Stimulated activated CD8-positive, alpha-beta memory T cell treated with anti-CD3 and anti-CD28 coated beads, Interleukin-4, amount 100 ng/mL, for 48 hours (primary cell): ENCODE data around the gene ADCY10.
"Not testable (repeated sequence)": the region's sequence is repeated elsewhere in the genome, so short reads cannot be mapped to it uniquely, and the experiment has no call there.

Source experiments
- DNase-seq: peaks from one replicate; pipeline ENCODE4 v3.0.0-alpha.2; 2020

Gene ADCY10

DNA sequence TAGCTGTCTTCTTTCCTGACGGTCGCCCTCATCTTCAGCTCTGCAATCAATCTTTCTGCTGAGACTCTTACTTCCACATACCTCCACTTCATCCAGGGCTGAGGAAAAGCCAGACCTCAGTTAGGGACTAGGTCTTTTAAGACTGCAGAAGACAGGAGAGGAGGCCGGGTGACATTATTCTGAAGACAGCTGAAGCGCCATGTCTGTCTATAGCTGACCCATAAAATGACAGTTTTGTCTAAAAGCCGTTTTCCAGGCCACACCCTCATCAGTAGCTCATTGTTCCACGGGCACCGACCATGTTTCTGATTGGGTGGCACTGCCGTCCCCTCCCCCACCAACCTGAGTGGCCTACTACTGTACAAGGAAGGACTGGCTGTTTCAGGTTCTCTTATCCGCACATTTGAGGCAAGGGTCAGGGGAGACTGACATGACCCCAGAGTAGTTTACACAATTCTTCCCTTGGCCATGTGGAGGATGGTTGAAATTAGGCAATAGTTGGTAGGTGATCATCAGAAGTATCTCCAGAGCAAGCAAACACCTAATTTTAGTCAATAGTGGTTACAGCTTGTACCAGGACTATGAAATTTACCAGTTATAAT is at the start of gene ADCY10:
Gene ADCY10, minus strand, starts transcription at position 240 of the 602 bp plus-strand sequence. CDS start 8,994 bp downstream, outside the sequence.
- no peak for DNase-seq

GRCh38 chr1:167957710-167958109 is 43.8 kb upstream of the ADCY10 start:
- no peak for DNase-seq

- no peak for DNase-seq
These were observed 42.0 kb upstream of the ADCY10 start for GRCh38 chr1:167955915-167956314.

DNA sequence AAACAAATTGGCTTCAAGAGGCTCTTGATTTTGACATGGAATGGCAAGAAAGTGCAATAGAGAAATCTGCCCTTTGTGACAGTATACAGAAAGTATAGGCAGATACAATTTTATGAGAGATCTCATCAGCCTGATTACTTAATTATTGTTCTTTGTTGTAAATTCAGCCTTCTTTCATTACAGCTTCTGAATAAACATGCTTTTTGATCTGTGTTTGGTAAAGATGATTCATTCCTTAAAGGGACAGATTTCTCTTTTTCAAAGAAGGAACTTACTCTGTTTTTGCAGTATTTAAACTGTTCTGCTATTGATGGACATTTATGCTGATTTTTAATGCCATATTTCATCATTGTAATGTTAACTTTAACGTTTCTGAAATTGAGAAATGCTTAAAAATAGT is 36.6 kb upstream of the ADCY10 start:
- DNase-seq: no peak

- DNase-seq: no peak
These were observed 35.9 kb upstream of the ADCY10 start for GRCh38 chr1:167949785-167950184.

- no peak for DNase-seq
These were observed 33.8 kb upstream of the ADCY10 start for GRCh38 chr1:167947733-167948132.

DNA sequence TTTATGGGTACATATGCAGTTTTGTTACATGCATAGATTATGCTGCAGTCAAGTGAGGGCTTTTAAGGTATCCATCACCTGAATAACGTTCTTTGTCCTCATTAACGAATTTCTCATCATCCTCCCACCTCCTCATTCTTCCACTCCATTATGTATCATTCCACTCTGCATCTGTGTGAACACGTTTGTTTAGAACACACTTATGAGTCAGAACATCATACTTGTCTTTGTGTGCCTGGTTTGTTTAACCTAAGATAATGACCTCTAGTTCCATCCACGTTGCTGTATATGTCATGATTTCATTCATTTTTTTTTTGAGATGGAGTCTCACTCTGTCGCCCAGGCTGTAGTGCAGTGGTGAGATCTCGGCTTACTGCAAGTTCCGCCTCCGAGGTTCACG is 29.6 kb upstream of the ADCY10 start:
- no peak for DNase-seq

DNA sequence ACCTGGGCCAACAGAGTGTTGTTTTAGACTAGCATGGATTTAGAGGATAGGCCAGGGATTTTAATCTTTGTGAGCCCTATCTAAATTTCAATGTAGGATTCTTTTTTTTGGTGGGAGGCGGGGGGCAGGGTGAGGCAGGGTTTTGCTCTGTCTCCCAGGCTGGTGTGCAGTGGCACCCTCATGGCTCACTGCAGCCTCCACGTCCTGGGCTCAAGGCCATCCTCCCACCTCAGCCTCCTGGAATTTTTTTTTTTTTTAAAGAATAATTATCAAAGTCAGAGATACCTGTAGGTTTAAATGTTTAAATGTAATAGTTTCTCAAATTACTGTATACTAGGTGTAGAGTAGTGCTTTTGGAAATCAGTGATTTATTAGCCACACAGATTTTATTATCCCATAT is 26.3 kb upstream of the ADCY10 start:
- no peak for DNase-seq

GRCh38 chr1:167938080-167938636 is 24.2 kb upstream of the ADCY10 start:
- DNase-seq: no peak

- no peak for DNase-seq
These were observed 23.7 kb upstream of the ADCY10 start for GRCh38 chr1:167937709-167938010.

DNA sequence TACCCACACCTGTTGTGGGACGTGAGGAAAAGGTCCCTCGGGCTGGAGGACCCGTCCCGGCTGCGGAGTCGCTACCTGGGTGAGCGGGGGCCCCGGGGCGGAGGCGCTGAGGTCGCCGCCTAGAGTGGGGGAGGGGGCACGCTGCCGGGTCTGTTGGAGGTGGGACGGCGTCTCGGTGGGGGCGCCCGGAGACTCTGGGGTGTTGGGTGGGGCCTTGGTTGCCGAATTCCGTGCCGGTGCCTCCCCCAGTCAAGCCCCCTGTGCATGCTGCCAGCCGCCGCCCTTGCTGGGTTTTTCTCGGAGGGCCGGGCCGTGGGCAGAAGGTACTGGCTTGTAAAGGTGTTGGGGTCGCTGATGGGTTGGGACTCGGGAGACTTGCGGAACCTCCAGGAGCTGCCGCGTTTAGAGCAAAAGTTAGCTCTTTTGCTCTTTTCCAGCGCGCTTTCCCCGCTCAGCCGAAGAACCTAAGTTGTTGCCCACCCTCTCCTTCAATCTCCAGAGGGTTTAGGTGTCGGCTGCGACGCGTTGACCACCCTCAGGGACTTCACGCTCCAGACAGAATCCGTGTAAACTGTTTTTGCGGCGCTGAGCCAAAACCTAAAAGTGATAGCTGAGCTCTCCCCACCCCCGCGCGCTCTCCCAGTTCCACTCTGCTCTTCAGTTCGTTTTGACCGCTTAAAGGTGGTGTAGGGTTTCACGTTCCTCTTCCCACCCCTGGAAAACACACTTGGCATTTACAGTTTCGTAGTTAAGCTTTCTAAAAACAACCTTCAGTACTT is 23.2 kb upstream of the ADCY10 start, which contains the start of gene MPC2:
Gene MPC2, minus strand, starts transcription at position 143 of the 779 bp plus-strand sequence. CDS start 1,231 bp downstream, outside the sequence.
- DNase-seq: peak; percentile 76

GRCh38 chr1:167936068-167936929 is 22.4 kb upstream of the ADCY10 start, which contains the start of gene DCAF6:
DCAF6 (plus strand) TSS chr1:167936683; CDS start chr1:167936912, 229 bp downstream.
- DNase-seq: peak; percentile 94

DNA sequence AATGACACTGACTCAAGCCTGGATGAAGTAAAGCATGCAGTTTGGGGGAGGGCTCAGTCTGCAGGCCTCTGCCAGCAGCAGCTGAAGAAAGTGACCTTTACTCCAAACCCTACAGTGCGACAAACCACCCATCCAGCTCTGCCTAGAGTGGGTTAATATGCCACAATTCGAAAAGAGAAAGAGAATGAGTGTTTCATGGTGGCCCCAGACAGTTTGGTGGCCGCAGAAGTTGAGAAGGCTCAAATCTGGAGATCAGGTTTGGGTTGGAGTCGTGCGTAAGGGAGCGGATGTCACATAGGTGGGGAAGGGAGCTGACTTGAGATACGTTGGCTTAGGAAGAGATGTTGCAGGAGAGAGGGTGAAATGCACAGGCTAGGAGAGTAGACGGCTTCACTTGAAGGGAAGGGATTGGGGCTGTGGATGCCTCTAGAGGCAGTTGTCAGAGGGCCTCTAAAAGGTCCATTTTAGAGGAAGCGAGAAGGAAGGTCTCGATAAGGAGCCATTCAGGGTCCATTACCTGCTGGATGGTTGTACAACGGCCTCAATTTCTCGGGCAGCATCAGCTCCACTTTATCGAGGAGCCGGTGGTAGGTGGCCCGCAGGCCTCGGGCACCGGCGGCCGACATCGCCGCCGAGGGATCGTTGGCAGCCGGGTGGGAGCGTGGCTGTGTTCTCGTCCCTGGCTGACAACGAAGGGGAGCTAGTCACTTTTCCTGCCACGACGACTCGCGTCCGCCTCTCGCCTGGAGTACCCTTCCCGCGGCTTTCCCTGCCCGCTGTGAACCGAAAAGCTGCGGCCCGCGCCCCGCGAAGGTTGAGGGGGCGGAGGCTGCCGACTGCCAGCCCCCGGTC is 21.5 kb upstream of the ADCY10 start:
- peak; percentile 55 for DNase-seq

- no peak for DNase-seq
These were observed 20.7 kb upstream of the ADCY10 start for GRCh38 chr1:167934426-167935215.

- no peak for DNase-seq
These were observed 19.9 kb upstream of the ADCY10 start for GRCh38 chr1:167933788-167934187.

DNA sequence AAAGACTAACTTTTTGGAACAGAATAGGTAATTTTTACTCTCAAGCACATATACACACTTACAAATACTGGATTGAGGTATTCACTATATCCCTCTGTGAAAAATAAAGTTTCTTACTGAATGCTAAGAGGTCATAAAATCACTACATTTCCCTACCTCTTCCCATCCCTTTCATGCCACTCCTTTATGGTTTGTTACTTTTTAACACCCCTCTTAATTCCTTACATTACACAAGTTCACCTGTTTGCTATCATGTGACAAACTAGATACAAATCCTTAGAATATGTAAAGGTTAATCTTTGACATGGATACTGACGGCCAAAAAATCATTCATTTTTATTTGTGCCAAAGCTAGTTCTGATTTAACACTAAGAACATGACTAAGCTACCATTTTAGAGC is 15.8 kb upstream of the ADCY10 start:
- no peak for DNase-seq

DNA sequence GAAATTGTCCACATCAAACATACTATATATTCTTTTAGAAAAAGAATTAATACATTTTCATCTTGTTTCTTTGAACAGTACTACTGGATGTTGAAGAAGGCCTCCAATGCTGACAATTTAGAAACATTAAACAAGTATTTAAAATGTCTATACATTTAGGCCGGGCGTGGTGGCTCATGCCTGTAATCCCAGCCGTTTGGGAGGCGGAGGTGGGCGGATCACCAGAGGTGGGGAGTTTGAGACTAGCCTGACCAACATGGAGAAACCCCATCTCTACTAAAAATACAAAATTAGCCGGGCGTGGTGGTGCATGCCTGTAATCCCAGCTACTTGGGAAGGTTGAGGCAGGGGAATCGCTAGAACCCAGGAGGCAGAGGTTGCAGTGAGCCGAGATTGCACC is 15.0 kb upstream of the ADCY10 start:
- DNase-seq: not testable (repeated sequence)

- DNase-seq: no peak
These were observed 14.5 kb upstream of the ADCY10 start for GRCh38 chr1:167928457-167928852.

DNA sequence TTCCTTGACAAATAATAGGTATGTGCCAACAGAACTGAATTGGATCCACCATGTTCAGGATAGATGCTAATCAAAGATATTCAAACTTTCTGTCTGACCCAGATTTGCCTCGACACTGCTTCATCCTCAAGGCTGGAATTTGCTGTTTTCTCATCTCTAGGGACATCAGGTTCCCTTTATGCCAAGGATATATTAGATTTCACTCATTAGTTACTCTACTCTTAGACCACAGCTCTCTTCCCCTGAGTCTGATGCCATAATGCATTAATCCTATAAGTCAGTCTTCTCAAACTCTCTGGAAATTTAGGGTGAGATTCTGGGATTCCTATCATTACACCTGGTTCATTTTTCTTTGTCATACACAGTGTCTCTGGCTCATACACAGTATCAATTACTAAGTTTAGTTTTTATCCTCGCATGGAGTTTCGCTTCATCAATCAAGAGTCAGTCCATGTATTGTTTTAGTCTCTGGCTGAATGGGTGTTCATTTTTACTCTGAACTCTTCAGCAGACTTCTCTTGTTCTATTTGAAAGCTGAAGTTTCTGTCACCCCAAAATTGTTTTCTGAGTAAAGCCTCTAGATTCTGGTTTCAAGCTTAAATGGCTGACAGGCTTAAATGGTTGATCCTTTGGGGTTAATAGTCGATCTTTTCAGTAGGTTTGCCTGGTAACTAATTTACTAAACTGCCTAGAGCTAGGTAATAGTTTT is 13.3 kb upstream of the ADCY10 start:
- DNase-seq: no peak

DNA sequence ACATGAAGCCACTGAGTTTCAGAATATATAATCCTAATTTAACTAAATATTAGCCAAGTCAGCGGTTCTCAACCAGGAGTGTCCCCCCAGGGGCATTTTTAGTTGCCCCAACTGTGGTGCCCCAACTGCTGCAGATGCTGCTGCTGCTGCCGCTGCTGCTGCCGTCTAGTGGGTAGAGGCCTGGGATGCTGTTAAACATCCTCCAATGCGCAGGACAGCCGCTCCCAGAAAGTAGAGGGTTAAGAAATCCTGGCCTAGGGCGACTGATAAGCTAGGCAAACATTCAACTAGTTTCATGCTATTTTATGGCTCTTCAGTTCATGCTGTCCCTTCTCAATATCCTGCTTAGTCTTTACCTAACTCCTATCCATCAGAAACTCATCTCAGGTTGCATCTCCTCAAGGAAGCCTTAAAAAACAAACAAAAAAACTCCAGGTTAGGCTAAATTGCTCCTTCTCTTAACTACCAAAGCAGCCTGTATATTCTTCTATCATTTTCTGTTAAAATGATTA is 12.6 kb upstream of the ADCY10 start:
- DNase-seq: no peak
